H9 (cell line): Measurements from ENCODE around the gene RGS2. TPM values are rescaled to one million over a fixed set of nuclear protein-coding genes. Genes with fewer than 3 reads are reported as not detected.

Source experiments
- DNase-seq: peaks from one replicate; pipeline ENCODE4 v3.0.0-alpha.2; 2017
- H2AFZ ChIP-seq: one replicate; pipeline ENCODE4 v1.6.1; 2013; ENCODE audit warnings: mild to moderate bottlenecking, low read length, control low read depth, moderate library complexity
- H2AK5ac ChIP-seq: 2 replicates; pipeline ENCODE4 v1.6.1; 2013; ENCODE audit warnings: low read length, control low read depth, mixed read lengths; ENCODE audit not compliant: insufficient read length
- H2BK120ac ChIP-seq: one replicate; pipeline ENCODE4 v1.6.1; 2013; ENCODE audit warnings: low read depth, mild to moderate bottlenecking, low read length, control low read depth, inconsistent platforms; ENCODE audit not compliant: poor library complexity, severe bottlenecking
- H2BK12ac ChIP-seq: 2 replicates; pipeline ENCODE4 v1.6.1; 2013; ENCODE audit warnings: low read length, control low read depth, mixed read lengths, low read depth; ENCODE audit not compliant: insufficient read length
- H2BK15ac ChIP-seq: 2 replicates; pipeline ENCODE4 v1.6.1; 2013; ENCODE audit warnings: low read depth, low read length, control low read depth
- H2BK20ac ChIP-seq: one replicate; pipeline ENCODE4 v1.6.1; 2013; ENCODE audit warnings: low read depth, mild to moderate bottlenecking, low read length, control low read depth, inconsistent platforms; ENCODE audit not compliant: poor library complexity, severe bottlenecking
- H2BK5ac ChIP-seq: 2 replicates; pipeline ENCODE4 v1.6.1; 2013; ENCODE audit warnings: low read length, control low read depth, mixed read lengths; ENCODE audit not compliant: insufficient read length
- H3K14ac ChIP-seq: 2 replicates; pipeline ENCODE4 v1.6.1; 2013; ENCODE audit warnings: low read length, control low read depth; ENCODE audit not compliant: insufficient read depth
- H3K18ac ChIP-seq: 2 replicates; pipeline ENCODE4 v1.6.1; 2013; ENCODE audit warnings: low read depth, mild to moderate bottlenecking, mixed read lengths, low read length, control low read depth; ENCODE audit not compliant: insufficient read length
- H3K23ac ChIP-seq: 2 replicates; pipeline ENCODE4 v1.6.1; 2013; ENCODE audit warnings: low read length, control low read depth, mixed read lengths, low read depth; ENCODE audit not compliant: insufficient read length
- H3K23me2 ChIP-seq: 2 replicates; pipeline ENCODE4 v1.6.1; 2013; ENCODE audit warnings: low read depth, mild to moderate bottlenecking, mixed read lengths, low read length, control low read depth; ENCODE audit not compliant: insufficient read length, poor library complexity, severe bottlenecking
- H3K27ac ChIP-seq: 2 replicates; pipeline ENCODE4 v1.5.1; 2013; ENCODE audit warnings: low read length, control low read depth, mixed read lengths, low read depth; ENCODE audit not compliant: insufficient read length
- H3K27me3 ChIP-seq: 2 replicates; pipeline ENCODE4 v1.6.1; 2013; ENCODE audit warnings: low read length, control low read depth, inconsistent platforms; ENCODE audit not compliant: insufficient read depth
- H3K4ac ChIP-seq: 2 replicates; pipeline ENCODE4 v1.6.1; 2013; ENCODE audit warnings: low read depth, mild to moderate bottlenecking, control low read depth, inconsistent platforms, low read length, moderate library complexity
- H3K4me1 ChIP-seq: 2 replicates; pipeline ENCODE4 v1.6.1; 2013; ENCODE audit warnings: low read length, control low read depth, inconsistent platforms; ENCODE audit not compliant: insufficient read depth
- H3K4me2 ChIP-seq: 2 replicates; pipeline ENCODE4 v1.6.1; 2013; ENCODE audit warnings: low read length, control low read depth, mixed read lengths; ENCODE audit not compliant: insufficient read length, insufficient read depth
- H3K56ac ChIP-seq: 2 replicates; pipeline ENCODE4 v1.6.1; 2013; ENCODE audit warnings: low read depth, mild to moderate bottlenecking, mixed read lengths, low read length, control low read depth; ENCODE audit not compliant: insufficient read length
- H3K79me1 ChIP-seq: 2 replicates; pipeline ENCODE4 v1.6.1; 2013; ENCODE audit warnings: low read depth, mild to moderate bottlenecking, moderate library complexity, low read length, control low read depth, inconsistent platforms; ENCODE audit not compliant: insufficient read depth, poor library complexity, severe bottlenecking
- H3K79me2 ChIP-seq: 2 replicates; pipeline ENCODE4 v1.6.1; 2013; ENCODE audit warnings: low read length, control low read depth, inconsistent platforms; ENCODE audit not compliant: insufficient read depth
- H3K9ac ChIP-seq: 2 replicates; pipeline ENCODE4 v1.6.1; 2013; ENCODE audit warnings: low read length, control low read depth, mixed read lengths; ENCODE audit not compliant: insufficient read length; ENCODE audit errors: extremely low read depth
- H3K9me3 ChIP-seq: one replicate; pipeline ENCODE4 v1.6.1; 2013; ENCODE audit warnings: low read depth, low read length, inconsistent platforms; ENCODE audit not compliant: control insufficient read depth
- H3T11ph ChIP-seq: one replicate; pipeline ENCODE4 v1.6.1; 2013; ENCODE audit warnings: mild to moderate bottlenecking, low read length, control low read depth, inconsistent platforms
- H4K20me1 ChIP-seq: one replicate; pipeline ENCODE4 v1.6.1; 2013; ENCODE audit not compliant: control insufficient read depth, insufficient read length, insufficient read depth
- H4K5ac ChIP-seq: 2 replicates; pipeline ENCODE4 v1.6.1; 2013; ENCODE audit warnings: low read depth, mild to moderate bottlenecking, mixed read lengths, low read length, control low read depth; ENCODE audit not compliant: insufficient read length
- H4K8ac ChIP-seq: replicated peaks from 2 replicates; pipeline ENCODE4 v1.6.1; 2013; ENCODE audit warnings: low read length, control low read depth, mixed read lengths, low read depth; ENCODE audit not compliant: insufficient read length
- H4K91ac ChIP-seq: 2 replicates; pipeline ENCODE4 v1.6.1; 2013; ENCODE audit warnings: low read depth, mild to moderate bottlenecking, moderate library complexity, mixed read lengths, low read length, control low read depth; ENCODE audit not compliant: insufficient read length
- H3K27ac Mint-ChIP-seq, 3 experiments: 2 replicates in 2 of 3; 3 replicates in 1 of 3; pipeline ENCODE4 v1.8.0; 2020 to 2021; ENCODE audit warnings: mixed read lengths in 3 of 3, mild to moderate bottlenecking in 1 of 3, moderate library complexity in 1 of 3
- H3K27me3 Mint-ChIP-seq: 2 replicates; pipeline ENCODE4 v1.8.0; 2021; ENCODE audit warnings: low read depth, mild to moderate bottlenecking, moderate library complexity, mixed read lengths
- H3K36me3 Mint-ChIP-seq, 3 experiments: 2 replicates in 2 of 3; 3 replicates in 1 of 3; pipeline ENCODE4 v1.8.0; 2020 to 2021; ENCODE audit warnings: low read depth in 3 of 3, mixed read lengths in 3 of 3; ENCODE audit not compliant: insufficient read depth in 1 of 3
- H3K4me1 Mint-ChIP-seq, 2 experiments: 2 replicates each; pipeline ENCODE4 v1.8.0; 2020; ENCODE audit warnings: mixed read lengths in 2 of 2
- H3K4me3 Mint-ChIP-seq, 2 experiments: 2 replicates in 1 of 2; 3 replicates in 1 of 2; pipeline ENCODE4 v1.8.0; 2020 to 2021; ENCODE audit warnings: mild to moderate bottlenecking in 2 of 2, mixed read lengths in 2 of 2, moderate library complexity in 1 of 2
- H3K9me3 Mint-ChIP-seq, 2 experiments: 2 replicates in 1 of 2; 3 replicates in 1 of 2; pipeline ENCODE4 v1.8.0; 2020; ENCODE audit warnings: mild to moderate bottlenecking in 2 of 2, mixed read lengths in 2 of 2, moderate library complexity in 1 of 2
- CTCF ChIP-seq: fragments of 200-600 bp; sonication (generic); conservative IDR thresholded peaks from 3 replicates; pipeline ENCODE4 v1.8.0; 2021; ENCODE audit warnings: antibody characterized with exemption, mild to moderate bottlenecking
- WGBS: extraction: QIAGEN DNeasy Blood & Tissue Kit; methylation state at CpG from one replicate; pipeline ENCODE4 v1.1.7; 2013; ENCODE audit warnings: missing lambda C conversion rate, low lambda C conversion rate, mixed read lengths; ENCODE audit not compliant: insufficient read length; ENCODE audit errors: extremely low coverage; 5-methylcytosine and 5-hydroxymethylcytosine counted together
- total RNA-seq: library from RNA; stranded (reverse); gene quantifications from 2 replicates; pipeline ENCODE4 v1.2.1, GENCODE V29; 2021

Gene RGS2
- total RNA-seq, 1 experiment from 2014 or later, result 13.9 TPM

GRCh38 chr1:192860478-192861185 lies 51.8 kb downstream of the RGS2 start:
- no peak overlapping the region for H2BK5ac ChIP-seq
- no peak overlapping the region for H4K8ac ChIP-seq
- no peak overlapping the region for H3K56ac ChIP-seq
- peaks cover 2% of the 10 kb centered on the region; the same call in 1 of the 2 replicates for H3K4me1 ChIP-seq
- H3K9me3 ChIP-seq, result no peaks in the 10 kb centered on the region
- no peaks in the 10 kb centered on the region for H3K79me2 ChIP-seq
- no peak overlapping the region for H2AK5ac ChIP-seq
- no peak overlapping the region for H3K23ac ChIP-seq
- H4K20me1 ChIP-seq, result no peaks in the 10 kb centered on the region
- Mint-ChIP-seq H3K9me3 (peaks cover 2 to 3% of the 10 kb centered on the region in 2 experiments; a peak in 2 of 5 replicates), H3K4me1 (peaks cover 6 to 7% of the 10 kb centered on the region in 2 experiments; a peak in 3 of 4 replicates), H3K27ac (no peak overlapping the region), H3K27me3 (no peaks in the 10 kb centered on the region; the same call in 1 of the 2 replicates), H3K4me3 (no peak overlapping the region), H3K36me3 (peaks cover 0 to 2% (median 0%) of the 10 kb centered on the region in 3 experiments; a peak in 3 of 7 replicates)
- no peak overlapping the region for H3K14ac ChIP-seq
- H4K91ac ChIP-seq, result no peak overlapping the region
- no peak overlapping the region for H2BK15ac ChIP-seq
- H4K5ac ChIP-seq, result no peak overlapping the region
- H3K4me2 ChIP-seq, result no peak overlapping the region
- no peak overlapping the region for H3T11ph ChIP-seq
- H3K23me2 ChIP-seq, result no peaks in the 10 kb centered on the region
- H3K27me3 ChIP-seq, result no peaks in the 10 kb centered on the region
- no peak for TF ChIP-seq CTCF
- H3K79me1 ChIP-seq, result no peaks in the 10 kb centered on the region
- WGBS, result no CpG with 5 or more reads among the region's 5 CpGs
- H3K18ac ChIP-seq, result no peak overlapping the region
- no peak overlapping the region for H3K9ac ChIP-seq
- DNase-seq, result no peak
- H3K27ac ChIP-seq, result no peak overlapping the region
- H2BK120ac ChIP-seq, result no peak overlapping the region
- no peak overlapping the region for H2BK20ac ChIP-seq
- no peak overlapping the region for H2BK12ac ChIP-seq
- H3K4ac ChIP-seq, result no peak overlapping the region
- H2AFZ ChIP-seq, result no peak overlapping the region
